ENCODE results near the gene MFSD11. TPM values are rescaled to one million over a fixed set of nuclear protein-coding genes. Genes with fewer than 3 reads are reported as not detected.

MFSD11 gene
- total and polyA plus RNA-seq, 2 donors (not counting 3 experiments of a cell fraction or from before 2014, with no cell fraction given): 23.5 to 35.2 TPM

DNA sequence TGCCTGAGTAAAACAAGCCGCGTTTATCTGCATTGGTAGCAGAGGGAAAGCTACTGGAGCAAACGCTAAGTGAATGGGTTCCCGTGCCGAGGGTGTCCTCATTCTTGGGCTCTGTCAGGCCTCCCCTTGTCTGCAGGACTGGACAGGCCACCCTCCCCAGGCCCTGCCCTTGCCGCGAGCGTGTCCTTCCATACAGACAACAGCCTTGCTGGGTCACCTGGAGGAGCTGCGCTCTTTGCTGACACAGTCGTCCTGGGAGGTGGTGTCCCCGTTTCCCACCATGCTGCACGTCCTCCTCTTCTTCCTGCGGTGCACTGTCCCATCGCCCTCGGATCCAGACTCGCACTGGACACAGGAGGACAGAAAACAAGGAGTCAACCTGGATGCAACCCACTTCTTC lies 19.4 kb upstream of the MFSD11 start:
- Histone ChIP-seq H3K27me3 (ENCODE audit: control insufficient read depth in 2 of 2, insufficient read depth in 2 of 2, low read length in 2 of 2) (no peaks in the 10 kb centered on the region), H4K20me1 (replicated peaks; ENCODE audit: control insufficient read depth, extremely low read depth, insufficient read depth, low read length) (no peaks in the 10 kb centered on the region), H3K9me3 (replicated peaks; ENCODE audit: control insufficient read depth, insufficient read depth, low read length) (no peaks in the 10 kb centered on the region), H3K4me1 (ENCODE audit: control insufficient read depth, extremely low read depth, insufficient read depth, low read length) (peaks cover 5% of the 10 kb centered on the region), H3K27ac (ENCODE audit: insufficient read depth, low read depth, low read length) (no peak overlapping the region), H3K79me2 (ENCODE audit: control insufficient read depth, insufficient read depth, low read length) (peaks cover 21% of the 10 kb centered on the region), H3K9me1 (replicated peaks; ENCODE audit: control insufficient read depth, extremely low read depth, insufficient read depth, low read length) (no peaks in the 10 kb centered on the region), H3K36me3 (ENCODE audit: control insufficient read depth in 2 of 2, extremely low read depth in 1 of 2, insufficient read depth in 2 of 2, low read length in 2 of 2) (peaks cover 27 to 42% of the 10 kb centered on the region in 2 experiments), H3K4me2 (ENCODE audit: insufficient read depth, low read length) (no peak overlapping the region), H3K4me3 (replicated peaks in 1 of 3; ENCODE audit: insufficient read depth in 1 of 3, low read depth in 1 of 3, low read length in 3 of 3) (no peak overlapping the region), H2AFZ (ENCODE audit: low read depth, low read length) (no peak overlapping the region), H3K9ac (replicated peaks; ENCODE audit: extremely low read depth, insufficient read depth, low read length) (no peak overlapping the region)
- FAIRE-seq (no peak), DNase-seq (ENCODE audit: low read depth, low spot score) (no peak)
- BruUV-seq (replicated peaks): no TSS peak
- TF ChIP-seq POLR2A (IDR thresholded peaks at IDR 0.05; ENCODE audit: low read depth, low read length) (no peak), GATA2 (IDR thresholded peaks at IDR 0.05; ENCODE audit: insufficient read depth, insufficient read length, low read depth, low read length) (no peak), MYC (IDR thresholded peaks at IDR 0.05; ENCODE audit: low read depth, low read length) (no peak), EZH2 (IDR thresholded peaks at IDR 0.05; ENCODE audit: borderline replicate concordance, low read depth, low read length, severe bottlenecking) (no peak), MAX (IDR thresholded peaks at IDR 0.05; ENCODE audit: insufficient read depth, insufficient read length) (no peak), JUN (IDR thresholded peaks at IDR 0.05; ENCODE audit: borderline replicate concordance, insufficient read depth, insufficient read length, low read depth) (no peak), FOS (IDR thresholded peaks at IDR 0.05; ENCODE audit: borderline replicate concordance, insufficient read depth, low read length) (no peak), POLR2AphosphoS5 (IDR thresholded peaks at IDR 0.05; ENCODE audit: insufficient read depth, low read depth, low read length) (no peak)
- TF ChIP-seq, protein P1, sequence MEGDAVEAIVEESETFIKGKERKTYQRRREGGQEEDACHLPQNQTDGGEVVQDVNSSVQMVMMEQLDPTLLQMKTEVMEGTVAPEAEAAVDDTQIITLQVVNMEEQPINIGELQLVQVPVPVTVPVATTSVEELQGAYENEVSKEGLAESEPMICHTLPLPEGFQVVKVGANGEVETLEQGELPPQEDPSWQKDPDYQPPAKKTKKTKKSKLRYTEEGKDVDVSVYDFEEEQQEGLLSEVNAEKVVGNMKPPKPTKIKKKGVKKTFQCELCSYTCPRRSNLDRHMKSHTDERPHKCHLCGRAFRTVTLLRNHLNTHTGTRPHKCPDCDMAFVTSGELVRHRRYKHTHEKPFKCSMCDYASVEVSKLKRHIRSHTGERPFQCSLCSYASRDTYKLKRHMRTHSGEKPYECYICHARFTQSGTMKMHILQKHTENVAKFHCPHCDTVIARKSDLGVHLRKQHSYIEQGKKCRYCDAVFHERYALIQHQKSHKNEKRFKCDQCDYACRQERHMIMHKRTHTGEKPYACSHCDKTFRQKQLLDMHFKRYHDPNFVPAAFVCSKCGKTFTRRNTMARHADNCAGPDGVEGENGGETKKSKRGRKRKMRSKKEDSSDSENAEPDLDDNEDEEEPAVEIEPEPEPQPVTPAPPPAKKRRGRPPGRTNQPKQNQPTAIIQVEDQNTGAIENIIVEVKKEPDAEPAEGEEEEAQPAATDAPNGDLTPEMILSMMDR (IDR thresholded peaks at IDR 0.05; ENCODE audit: extremely low read depth in 1 of 2, insufficient read depth in 1 of 2, low read depth in 1 of 2, low read length in 2 of 2): no peak
- intact Hi-C loops (cut with micrococcal nuclease): loop anchor here (10.0 kb wide), 1 partner anchor 194 kb away; no protein-coding TSS in a partner anchor
- dilution Hi-C loops (cut with MboI; ENCODE audit: extremely low pct_ligation_motif_present, low sequenced_read_pairs): no loop called here
- CTCF ChIA-PET: interaction anchor here (1.1 to 4.7 kb wide), 2 partner anchors 11 to 37 kb away, joined by 3 to 30 read pairs; no protein-coding TSS in a partner anchor
- POLR2A ChIA-PET: no interaction called here
